GM15510 (cell line): ENCODE results near the gene CEP112.

Experiments
- POLR2A ChIP-seq: IDR thresholded peaks from 3 replicates; pipeline ENCODE4 v1.6.1; 2011; ENCODE audit warnings: borderline replicate concordance; ENCODE audit not compliant: insufficient read length; ENCODE audit errors: extremely low read depth

The CEP112 gene

DNA sequence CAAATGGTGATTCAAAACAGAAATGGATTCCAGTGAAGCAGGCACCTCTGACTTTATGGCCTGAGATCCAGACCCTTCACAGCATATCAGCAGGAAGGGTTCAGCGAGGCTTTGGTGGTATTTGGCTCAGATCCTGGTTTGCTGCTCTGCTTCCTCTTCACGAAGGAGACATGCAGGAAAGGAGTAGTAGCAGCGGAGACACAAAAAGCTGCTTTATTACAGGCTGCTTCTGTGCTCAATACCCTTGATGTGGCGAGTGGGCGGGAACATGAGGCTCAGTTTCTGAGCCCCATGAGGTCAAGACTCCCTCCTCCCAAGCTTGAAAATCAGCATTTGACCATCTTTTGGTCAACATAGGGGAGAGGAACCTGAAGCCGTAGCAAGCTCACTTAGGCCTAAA is 417.1 kb downstream of the CEP112 start:
- TF ChIP-seq POLR2A, result no peak

DNA sequence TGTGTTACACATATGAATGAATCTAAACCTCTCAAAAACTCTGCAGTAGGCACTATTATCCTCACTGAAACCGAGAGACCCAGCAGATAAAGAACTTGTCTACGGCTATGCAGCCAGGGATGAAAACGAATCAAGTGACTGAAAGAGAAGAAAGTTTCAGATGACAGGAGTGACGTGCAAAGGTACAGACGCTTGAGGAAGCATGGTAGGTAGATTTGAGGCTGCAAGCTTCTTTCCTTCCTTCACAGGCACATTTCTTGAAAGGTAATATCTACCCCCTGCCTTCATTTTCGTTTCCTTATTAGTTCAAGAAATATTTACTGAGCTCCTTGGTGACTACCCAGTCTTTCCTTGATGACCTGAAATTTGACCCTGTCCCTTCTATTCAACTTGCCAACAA is 418.9 kb downstream of the CEP112 start:
- no peak for TF ChIP-seq POLR2A

DNA sequence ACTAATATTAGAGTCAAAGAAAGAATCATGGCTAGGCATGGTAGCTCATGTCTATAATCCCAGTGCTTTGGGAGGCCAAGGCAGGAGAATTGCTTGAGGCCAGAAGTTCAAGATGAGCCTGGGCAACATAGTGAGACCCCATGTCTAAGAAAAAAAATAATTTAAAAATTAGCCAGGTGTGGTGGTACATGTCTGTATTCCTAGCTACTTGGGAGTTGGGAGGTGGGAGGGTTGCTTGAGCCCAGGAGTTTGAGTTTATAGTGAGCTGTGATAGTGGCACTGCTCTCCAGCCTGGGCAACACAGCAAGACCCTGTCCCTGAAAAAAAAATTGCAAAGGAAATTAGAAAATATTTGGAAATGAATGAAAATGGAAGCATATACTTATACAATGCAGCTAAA is 420.2 kb downstream of the CEP112 start:
- no peak for TF ChIP-seq POLR2A

GRCh38 chr17:65763786-65764185 is 428.1 kb downstream of the CEP112 start:
- TF ChIP-seq POLR2A, result no peak

DNA sequence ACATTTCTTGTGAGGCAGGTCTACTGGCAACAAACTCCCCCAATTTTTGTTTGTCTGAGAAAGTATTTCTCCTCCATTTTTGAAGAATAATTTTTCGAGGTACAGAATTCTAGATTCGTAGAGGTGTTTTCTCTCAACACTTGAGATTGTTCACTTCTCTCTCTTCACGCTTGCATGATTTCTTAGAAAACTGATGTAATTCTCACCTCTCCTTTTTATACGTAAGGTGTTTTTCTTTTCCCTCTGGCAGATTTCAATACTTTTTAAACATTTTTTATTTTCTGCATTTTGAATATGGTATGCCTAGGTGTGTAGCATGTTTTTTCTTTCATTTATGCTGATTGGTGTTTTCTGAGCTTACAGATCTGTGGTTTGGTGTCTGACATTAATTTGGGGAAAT is 429.0 kb downstream of the CEP112 start:
- no peak for TF ChIP-seq POLR2A

DNA sequence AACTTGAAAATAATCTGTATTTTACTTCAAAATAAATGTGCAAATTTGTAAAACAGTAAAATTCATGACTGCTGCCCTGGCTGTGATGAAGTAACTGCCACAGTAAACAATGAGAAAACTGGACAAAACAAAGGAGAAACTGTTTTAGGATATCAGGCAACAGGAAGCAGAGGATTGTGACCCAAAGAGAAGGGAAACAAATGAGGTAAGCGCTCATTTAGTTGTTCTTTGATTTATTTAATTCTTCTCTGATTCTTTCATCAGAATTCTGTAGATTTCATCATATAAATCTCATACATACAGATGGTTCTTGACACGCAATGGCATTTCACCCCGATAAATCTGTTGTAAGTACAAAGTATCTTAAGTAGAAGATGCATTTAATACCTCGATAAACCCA is 432.4 kb downstream of the CEP112 start:
- no peak for TF ChIP-seq POLR2A

DNA sequence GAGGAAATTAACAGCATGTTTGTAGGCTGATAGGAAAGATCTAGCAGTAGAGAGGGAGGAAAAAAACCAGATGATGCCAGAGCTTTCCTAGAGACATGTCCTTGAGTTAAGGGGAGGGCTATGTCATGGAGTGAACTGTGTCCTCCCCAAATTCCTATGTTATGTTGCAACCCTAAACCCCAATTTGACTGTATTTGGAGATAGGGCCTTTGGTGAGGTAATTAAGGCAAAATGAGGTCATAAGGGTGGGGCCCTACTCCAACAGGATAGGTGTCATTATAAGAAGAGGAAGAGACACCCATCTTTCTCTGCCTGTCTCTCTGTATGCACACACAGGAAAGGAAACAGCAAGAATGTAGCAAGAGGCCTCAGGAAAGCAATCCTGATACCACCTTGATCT is 435.2 kb downstream of the CEP112 start:
- no peak for TF ChIP-seq POLR2A

- no peak for TF ChIP-seq POLR2A
These were observed 436.1 kb downstream of the CEP112 start for GRCh38 chr17:65755799-65756198.

GRCh38 chr17:65754630-65755029 is 437.3 kb downstream of the CEP112 start:
- TF ChIP-seq POLR2A, result no peak

- no peak for TF ChIP-seq POLR2A
These were observed 437.9 kb downstream of the CEP112 start for GRCh38 chr17:65754081-65754480.

GRCh38 chr17:65753348-65753747 is 438.6 kb downstream of the CEP112 start:
- TF ChIP-seq POLR2A, result no peak

DNA sequence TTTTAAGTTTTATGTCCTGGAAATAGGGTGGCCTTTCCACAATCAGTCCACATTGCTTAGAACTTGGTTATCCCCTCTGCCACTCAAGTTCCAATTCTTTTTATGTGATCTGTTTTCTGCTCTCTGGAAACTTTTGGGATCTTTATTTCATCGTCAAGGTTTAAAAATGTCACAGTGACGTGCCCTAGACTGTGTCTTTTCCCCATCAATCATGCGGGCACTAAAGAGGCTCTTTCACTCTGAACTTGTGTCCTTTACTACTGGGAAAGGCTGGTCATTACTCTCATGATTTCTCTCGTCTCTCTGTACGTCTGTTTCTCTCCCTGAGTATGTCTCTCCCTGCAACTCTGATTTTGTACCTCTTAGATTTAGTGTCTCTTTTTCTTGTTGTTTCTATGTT is 440.7 kb downstream of the CEP112 start:
- no peak for TF ChIP-seq POLR2A

DNA sequence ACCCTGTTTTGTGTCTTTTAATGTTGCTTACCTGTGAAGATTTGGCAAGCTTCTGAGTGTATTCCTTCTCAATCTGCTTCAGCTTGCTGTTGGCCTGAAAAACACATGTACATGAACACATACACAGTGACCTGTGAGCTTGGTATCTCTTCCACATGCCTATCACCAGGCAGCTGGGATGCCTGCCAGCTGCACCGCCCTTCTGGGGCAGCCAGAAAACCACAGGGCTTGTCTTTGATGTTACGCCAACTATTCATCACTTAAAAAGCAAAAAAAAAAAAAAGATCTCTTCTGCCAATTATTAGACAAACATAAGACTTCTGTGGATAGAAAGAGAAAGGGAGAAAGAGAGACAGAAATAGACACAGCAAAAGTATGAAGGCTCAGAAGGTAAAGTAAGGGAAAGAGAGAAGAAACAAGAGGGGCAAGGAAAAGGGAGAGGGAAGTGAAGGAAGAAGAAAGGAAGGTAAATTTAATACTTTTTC is 441.3 kb downstream of the CEP112 start:
- TF ChIP-seq POLR2A, result no peak

DNA sequence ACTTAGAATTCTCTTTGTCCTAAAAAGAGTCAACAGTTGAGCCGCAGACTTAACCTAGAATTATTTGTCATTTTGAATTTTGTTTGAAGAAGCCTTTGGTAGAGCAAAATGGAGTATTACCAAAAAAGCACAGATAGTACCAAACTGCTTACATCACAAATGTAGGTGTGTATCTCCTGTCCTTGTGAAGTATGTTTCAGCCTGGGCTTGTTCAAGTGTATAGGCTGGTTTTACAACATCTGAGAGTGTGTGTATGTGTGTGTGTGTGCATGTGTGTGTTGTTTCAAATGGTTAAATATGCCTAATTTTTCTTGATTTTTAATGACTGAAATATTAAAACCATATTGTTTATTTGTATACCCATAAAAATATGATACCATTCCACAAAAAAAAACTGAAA is 441.8 kb downstream of the CEP112 start:
- no peak for TF ChIP-seq POLR2A

GRCh38 chr17:65749479-65749878 is 442.5 kb downstream of the CEP112 start:
- TF ChIP-seq POLR2A, result no peak

DNA sequence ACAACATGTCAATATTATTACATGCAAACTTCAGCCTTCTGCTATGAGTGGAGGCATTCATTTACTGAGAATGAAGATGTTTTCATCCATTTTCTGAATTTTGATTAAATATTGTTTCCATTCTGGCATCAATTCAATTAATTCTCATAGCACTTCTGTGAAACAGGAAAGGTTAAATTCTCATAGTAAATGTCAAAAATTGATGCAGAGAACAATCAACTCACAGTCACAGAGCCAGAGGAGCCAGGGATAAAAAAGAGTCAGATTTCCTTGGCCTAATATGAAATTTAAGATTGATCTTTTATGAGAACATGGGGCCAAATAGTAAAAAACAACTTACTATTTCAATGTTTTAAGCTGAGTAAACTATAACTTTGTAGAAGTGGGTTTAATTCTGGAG is 446.7 kb downstream of the CEP112 start:
- no peak for TF ChIP-seq POLR2A

GRCh38 chr17:65743308-65743655 is 448.7 kb downstream of the CEP112 start:
- no peak for TF ChIP-seq POLR2A
